ENCODE data around the gene LRFN3. TPM values are rescaled to one million over a fixed set of nuclear protein-coding genes. Genes with fewer than 3 reads are reported as not detected.

LRFN3 gene
- total and polyA plus RNA-seq, 4 donors: 0.89 to 8.4 (median 2.1) TPM

DNA sequence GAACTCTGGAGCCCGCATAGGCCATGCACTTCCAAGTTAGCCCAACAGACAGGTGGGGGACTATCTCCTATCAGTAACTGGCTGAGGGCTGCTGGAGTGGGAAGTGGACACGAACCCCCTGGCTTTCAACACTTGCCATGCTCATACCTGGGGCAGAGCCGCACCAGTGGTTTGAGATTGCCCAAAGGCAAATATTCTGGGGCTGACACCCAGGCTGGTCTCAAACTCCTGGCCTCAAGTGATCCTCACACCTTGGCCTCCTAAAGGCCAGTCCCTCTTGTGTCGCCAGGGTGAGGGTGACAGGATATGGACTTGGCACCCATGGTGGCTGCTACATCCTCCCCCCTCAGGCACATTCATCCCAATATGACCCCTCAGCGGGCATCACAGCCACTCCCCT is 49.0 kb upstream of the LRFN3 start (continued):
- no peak for TF ChIP-seq NR2F2 (IDR thresholded peaks at IDR 0.05)
- TF ChIP-seq JUND (IDR thresholded peaks at IDR 0.05): no peak

DNA sequence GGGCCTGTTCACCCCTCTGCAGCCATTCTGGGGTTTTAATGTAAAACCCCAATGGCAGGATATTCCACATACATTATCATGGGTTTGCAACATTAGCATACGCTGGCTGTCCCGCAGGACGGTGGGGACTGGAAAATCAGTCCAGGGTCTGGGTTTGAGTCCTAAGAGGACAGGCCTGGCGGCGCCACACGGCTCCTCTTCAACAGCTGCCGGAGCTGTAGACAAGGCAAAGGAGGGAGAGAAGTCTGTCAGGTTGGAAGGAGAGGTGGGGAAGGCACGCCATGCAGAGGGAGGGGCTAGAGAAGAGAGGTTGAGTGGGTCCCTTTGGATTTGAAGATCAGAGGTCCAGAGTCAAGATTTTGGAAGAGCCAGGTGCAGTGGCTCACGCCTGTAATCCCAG is 47.8 kb upstream of the LRFN3 start:
- Histone ChIP-seq H3K36me3 (ENCODE audit: control insufficient read depth in 4 of 4, insufficient read depth in 3 of 4, low read depth in 1 of 4, low read length in 3 of 4) (peaks cover 7 to 22% (median 11%) of the 10 kb centered on the region in 4 donors), H3K4me3 (ENCODE audit: low read depth in 1 of 3, low read length in 3 of 3) (no peak overlapping the region), H3K4me1 (ENCODE audit: control insufficient read depth in 4 of 4, insufficient read depth in 4 of 4, low read length in 3 of 4) (no peaks in the 10 kb centered on the region), H3K27ac (ENCODE audit: low read depth in 1 of 2, low read length in 2 of 2) (no peak overlapping the region), H3K9ac (ENCODE audit: low read depth in 1 of 2, low read length in 2 of 2) (no peak overlapping the region), H3K27me3 (ENCODE audit: control insufficient read depth in 4 of 4, insufficient read depth in 4 of 4, low read length in 3 of 4) (no peaks in the 10 kb centered on the region), H3K9me3 (ENCODE audit: control insufficient read depth in 4 of 4, low read length in 3 of 4) (no peaks in the 10 kb centered on the region)
- 97% methylated on average over 9 of the region's 9 CpGs for WGBS
- no peak for DNase-seq (ENCODE audit: low spot score)
- no peak for TF ChIP-seq RAD21 (IDR thresholded peaks at IDR 0.05)
- TF ChIP-seq RXRA (IDR thresholded peaks at IDR 0.05): no peak
- TF ChIP-seq, protein P1, sequence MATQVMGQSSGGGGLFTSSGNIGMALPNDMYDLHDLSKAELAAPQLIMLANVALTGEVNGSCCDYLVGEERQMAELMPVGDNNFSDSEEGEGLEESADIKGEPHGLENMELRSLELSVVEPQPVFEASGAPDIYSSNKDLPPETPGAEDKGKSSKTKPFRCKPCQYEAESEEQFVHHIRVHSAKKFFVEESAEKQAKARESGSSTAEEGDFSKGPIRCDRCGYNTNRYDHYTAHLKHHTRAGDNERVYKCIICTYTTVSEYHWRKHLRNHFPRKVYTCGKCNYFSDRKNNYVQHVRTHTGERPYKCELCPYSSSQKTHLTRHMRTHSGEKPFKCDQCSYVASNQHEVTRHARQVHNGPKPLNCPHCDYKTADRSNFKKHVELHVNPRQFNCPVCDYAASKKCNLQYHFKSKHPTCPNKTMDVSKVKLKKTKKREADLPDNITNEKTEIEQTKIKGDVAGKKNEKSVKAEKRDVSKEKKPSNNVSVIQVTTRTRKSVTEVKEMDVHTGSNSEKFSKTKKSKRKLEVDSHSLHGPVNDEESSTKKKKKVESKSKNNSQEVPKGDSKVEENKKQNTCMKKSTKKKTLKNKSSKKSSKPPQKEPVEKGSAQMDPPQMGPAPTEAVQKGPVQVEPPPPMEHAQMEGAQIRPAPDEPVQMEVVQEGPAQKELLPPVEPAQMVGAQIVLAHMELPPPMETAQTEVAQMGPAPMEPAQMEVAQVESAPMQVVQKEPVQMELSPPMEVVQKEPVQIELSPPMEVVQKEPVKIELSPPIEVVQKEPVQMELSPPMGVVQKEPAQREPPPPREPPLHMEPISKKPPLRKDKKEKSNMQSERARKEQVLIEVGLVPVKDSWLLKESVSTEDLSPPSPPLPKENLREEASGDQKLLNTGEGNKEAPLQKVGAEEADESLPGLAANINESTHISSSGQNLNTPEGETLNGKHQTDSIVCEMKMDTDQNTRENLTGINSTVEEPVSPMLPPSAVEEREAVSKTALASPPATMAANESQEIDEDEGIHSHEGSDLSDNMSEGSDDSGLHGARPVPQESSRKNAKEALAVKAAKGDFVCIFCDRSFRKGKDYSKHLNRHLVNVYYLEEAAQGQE (IDR thresholded peaks at IDR 0.05): no peak
- no peak for TF ChIP-seq YY1 (IDR thresholded peaks at IDR 0.05)
- no peak for TF ChIP-seq FOXA2 (IDR thresholded peaks at IDR 0.05)
- TF ChIP-seq, protein P2, sequence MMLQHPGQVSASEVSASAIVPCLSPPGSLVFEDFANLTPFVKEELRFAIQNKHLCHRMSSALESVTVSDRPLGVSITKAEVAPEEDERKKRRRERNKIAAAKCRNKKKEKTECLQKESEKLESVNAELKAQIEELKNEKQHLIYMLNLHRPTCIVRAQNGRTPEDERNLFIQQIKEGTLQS (IDR thresholded peaks at IDR 0.05): no peak
- no peak for TF ChIP-seq SP1 (IDR thresholded peaks at IDR 0.05)
- TF ChIP-seq, protein P3, sequence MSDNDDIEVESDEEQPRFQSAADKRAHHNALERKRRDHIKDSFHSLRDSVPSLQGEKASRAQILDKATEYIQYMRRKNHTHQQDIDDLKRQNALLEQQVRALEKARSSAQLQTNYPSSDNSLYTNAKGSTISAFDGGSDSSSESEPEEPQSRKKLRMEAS (IDR thresholded peaks at IDR 0.05): no peak
- TF ChIP-seq, protein P4, sequence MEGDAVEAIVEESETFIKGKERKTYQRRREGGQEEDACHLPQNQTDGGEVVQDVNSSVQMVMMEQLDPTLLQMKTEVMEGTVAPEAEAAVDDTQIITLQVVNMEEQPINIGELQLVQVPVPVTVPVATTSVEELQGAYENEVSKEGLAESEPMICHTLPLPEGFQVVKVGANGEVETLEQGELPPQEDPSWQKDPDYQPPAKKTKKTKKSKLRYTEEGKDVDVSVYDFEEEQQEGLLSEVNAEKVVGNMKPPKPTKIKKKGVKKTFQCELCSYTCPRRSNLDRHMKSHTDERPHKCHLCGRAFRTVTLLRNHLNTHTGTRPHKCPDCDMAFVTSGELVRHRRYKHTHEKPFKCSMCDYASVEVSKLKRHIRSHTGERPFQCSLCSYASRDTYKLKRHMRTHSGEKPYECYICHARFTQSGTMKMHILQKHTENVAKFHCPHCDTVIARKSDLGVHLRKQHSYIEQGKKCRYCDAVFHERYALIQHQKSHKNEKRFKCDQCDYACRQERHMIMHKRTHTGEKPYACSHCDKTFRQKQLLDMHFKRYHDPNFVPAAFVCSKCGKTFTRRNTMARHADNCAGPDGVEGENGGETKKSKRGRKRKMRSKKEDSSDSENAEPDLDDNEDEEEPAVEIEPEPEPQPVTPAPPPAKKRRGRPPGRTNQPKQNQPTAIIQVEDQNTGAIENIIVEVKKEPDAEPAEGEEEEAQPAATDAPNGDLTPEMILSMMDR (IDR thresholded peaks at IDR 0.05; ENCODE audit: low read depth, low read length, missing input control): no peak
- TF ChIP-seq HNF4G (IDR thresholded peaks at IDR 0.05): no peak
- TF ChIP-seq GABPA (IDR thresholded peaks at IDR 0.05 in 1 of 2, conservative IDR thresholded peaks at IDR 0.05 in 1 of 2): no peak
- no peak for TF ChIP-seq NR2F2 (IDR thresholded peaks at IDR 0.05)
- no peak for TF ChIP-seq HNF4A (conservative IDR thresholded peaks at IDR 0.05)
- TF ChIP-seq EGR1 (IDR thresholded peaks at IDR 0.05; ENCODE audit: low read depth in 2 of 2): no peak
- no peak for TF ChIP-seq FOXA1 (IDR thresholded peaks at IDR 0.05)
- no peak for TF ChIP-seq JUND (IDR thresholded peaks at IDR 0.05)
- no peak for TF ChIP-seq TAF1 (conservative IDR thresholded peaks at IDR 0.05)
- TF ChIP-seq, protein P5, sequence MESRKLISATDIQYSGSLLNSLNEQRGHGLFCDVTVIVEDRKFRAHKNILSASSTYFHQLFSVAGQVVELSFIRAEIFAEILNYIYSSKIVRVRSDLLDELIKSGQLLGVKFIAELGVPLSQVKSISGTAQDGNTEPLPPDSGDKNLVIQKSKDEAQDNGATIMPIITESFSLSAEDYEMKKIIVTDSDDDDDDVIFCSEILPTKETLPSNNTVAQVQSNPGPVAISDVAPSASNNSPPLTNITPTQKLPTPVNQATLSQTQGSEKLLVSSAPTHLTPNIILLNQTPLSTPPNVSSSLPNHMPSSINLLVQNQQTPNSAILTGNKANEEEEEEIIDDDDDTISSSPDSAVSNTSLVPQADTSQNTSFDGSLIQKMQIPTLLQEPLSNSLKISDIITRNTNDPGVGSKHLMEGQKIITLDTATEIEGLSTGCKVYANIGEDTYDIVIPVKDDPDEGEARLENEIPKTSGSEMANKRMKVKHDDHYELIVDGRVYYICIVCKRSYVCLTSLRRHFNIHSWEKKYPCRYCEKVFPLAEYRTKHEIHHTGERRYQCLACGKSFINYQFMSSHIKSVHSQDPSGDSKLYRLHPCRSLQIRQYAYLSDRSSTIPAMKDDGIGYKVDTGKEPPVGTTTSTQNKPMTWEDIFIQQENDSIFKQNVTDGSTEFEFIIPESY (IDR thresholded peaks at IDR 0.05): no peak

Data from liver (tissue), 9 donors.